ENCODE measurements around the gene PCDH8. TPM values are rescaled to one million over a fixed set of nuclear protein-coding genes. Genes with fewer than 3 reads are reported as not detected.
A peak's percentile ranks its signal among the peaks of the same experiment; 100 is the strongest.

The PCDH8 gene
- total RNA-seq, 1 experiment from 2014 or later: 2.1 TPM

DNA sequence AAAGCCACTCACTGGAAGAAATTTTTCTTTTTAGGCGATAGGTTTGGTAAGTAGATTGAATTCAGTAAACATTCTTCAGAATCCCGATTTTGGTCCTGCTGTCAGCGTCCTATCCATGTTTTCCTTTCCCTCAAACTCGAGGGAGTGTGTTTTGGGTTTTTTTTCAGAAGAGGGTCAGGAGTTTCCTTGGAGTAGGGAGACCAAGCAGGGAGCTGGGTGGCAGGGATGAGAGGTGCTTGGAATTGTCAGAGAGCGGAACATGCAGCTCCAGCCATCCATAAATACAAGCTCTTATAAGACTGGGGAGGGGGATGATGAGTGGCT, 1.6 kb upstream of the PCDH8 start:
- no peak overlapping the region for H3K27ac ChIP-seq (ENCODE audit: insufficient read length, low read depth, low read length)
- no peak overlapping the region for H3K23ac ChIP-seq (ENCODE audit: insufficient read length, low read depth, low read length)
- no peak overlapping the region for H2BK15ac ChIP-seq (ENCODE audit: low read depth, low read length)
- H3K79me2 ChIP-seq (ENCODE audit: insufficient read depth, low read length): no peaks in the 10 kb centered on the region
- H3K79me1 ChIP-seq (ENCODE audit: insufficient read depth, low read depth, low read length, poor library complexity, severe bottlenecking): no peaks in the 10 kb centered on the region
- no peak overlapping the region for H4K5ac ChIP-seq (ENCODE audit: insufficient read length, low read depth, low read length)
- peaks cover 45 to 56% of the 10 kb centered on the region in 2 experiments for H3K4me1 Mint-ChIP-seq
- H3K36me3 Mint-ChIP-seq (ENCODE audit: insufficient read depth in 1 of 3, low read depth in 3 of 3): peaks cover 0 to 4% (median 2%) of the 10 kb centered on the region in 3 experiments; a peak in 5 of 7 replicates
- H3K9me3 ChIP-seq (ENCODE audit: control insufficient read depth, low read depth, low read length): no peaks in the 10 kb centered on the region
- H2AK5ac ChIP-seq (ENCODE audit: insufficient read length, low read length): no peak overlapping the region
- no peak overlapping the region for H2AFZ ChIP-seq (ENCODE audit: low read length)
- no peak overlapping the region for H3K14ac ChIP-seq (ENCODE audit: insufficient read depth, low read length)
- no peak overlapping the region for H3K9ac ChIP-seq (ENCODE audit: extremely low read depth, insufficient read length, low read length)
- TF ChIP-seq, protein P1, sequence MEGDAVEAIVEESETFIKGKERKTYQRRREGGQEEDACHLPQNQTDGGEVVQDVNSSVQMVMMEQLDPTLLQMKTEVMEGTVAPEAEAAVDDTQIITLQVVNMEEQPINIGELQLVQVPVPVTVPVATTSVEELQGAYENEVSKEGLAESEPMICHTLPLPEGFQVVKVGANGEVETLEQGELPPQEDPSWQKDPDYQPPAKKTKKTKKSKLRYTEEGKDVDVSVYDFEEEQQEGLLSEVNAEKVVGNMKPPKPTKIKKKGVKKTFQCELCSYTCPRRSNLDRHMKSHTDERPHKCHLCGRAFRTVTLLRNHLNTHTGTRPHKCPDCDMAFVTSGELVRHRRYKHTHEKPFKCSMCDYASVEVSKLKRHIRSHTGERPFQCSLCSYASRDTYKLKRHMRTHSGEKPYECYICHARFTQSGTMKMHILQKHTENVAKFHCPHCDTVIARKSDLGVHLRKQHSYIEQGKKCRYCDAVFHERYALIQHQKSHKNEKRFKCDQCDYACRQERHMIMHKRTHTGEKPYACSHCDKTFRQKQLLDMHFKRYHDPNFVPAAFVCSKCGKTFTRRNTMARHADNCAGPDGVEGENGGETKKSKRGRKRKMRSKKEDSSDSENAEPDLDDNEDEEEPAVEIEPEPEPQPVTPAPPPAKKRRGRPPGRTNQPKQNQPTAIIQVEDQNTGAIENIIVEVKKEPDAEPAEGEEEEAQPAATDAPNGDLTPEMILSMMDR (conservative IDR thresholded peaks at IDR 0.05): no peak
- H3K27ac Mint-ChIP-seq: no peak overlapping the region; a peak in 2 of 7 replicates
- no peak for DNase-seq
- peaks cover 3% of the 10 kb centered on the region for H4K20me1 ChIP-seq (ENCODE audit: control insufficient read depth, insufficient read depth, insufficient read length)
- H3K18ac ChIP-seq (ENCODE audit: insufficient read length, low read depth, low read length): no peak overlapping the region
- no peak overlapping the region for H3K4ac ChIP-seq (ENCODE audit: low read depth, low read length)
- no peak overlapping the region for H4K8ac ChIP-seq (replicated peaks; ENCODE audit: insufficient read length, low read depth, low read length)
- peaks cover 57% of the 10 kb centered on the region for H3K27me3 Mint-ChIP-seq (ENCODE audit: low read depth)
- peak overlapping the region; percentile 89 for H3K4me2 ChIP-seq (ENCODE audit: insufficient read depth, insufficient read length, low read length)
- no peak overlapping the region for H2BK5ac ChIP-seq (ENCODE audit: insufficient read length, low read length)
- peaks cover 33% of the 10 kb centered on the region for H3K23me2 ChIP-seq (ENCODE audit: insufficient read length, low read depth, low read length, poor library complexity, severe bottlenecking)
- peak overlapping the region; percentile 82 to 90 for H3K4me3 Mint-ChIP-seq
- H3K9me3 Mint-ChIP-seq: peaks cover 0 to 4% of the 10 kb centered on the region in 2 experiments; a peak in 4 of 5 replicates
- no CpG with 5 or more reads among the region's 5 CpGs for WGBS (ENCODE audit: extremely low coverage, insufficient read length, low lambda C conversion rate)
- H2BK12ac ChIP-seq (ENCODE audit: insufficient read length, low read depth, low read length): no peak overlapping the region
- H4K91ac ChIP-seq (ENCODE audit: insufficient read length, low read depth, low read length): no peak overlapping the region
- H3T11ph ChIP-seq (ENCODE audit: low read length): no peak overlapping the region
- peaks cover 7% of the 10 kb centered on the region for H3K4me1 ChIP-seq (ENCODE audit: insufficient read depth, low read length)
- no peak overlapping the region for H2BK20ac ChIP-seq (ENCODE audit: low read depth, low read length, poor library complexity, severe bottlenecking)
- H2BK120ac ChIP-seq (ENCODE audit: low read depth, low read length, poor library complexity, severe bottlenecking): no peak overlapping the region
- no peak overlapping the region for H3K56ac ChIP-seq (ENCODE audit: insufficient read length, low read depth, low read length)
- peaks cover 36% of the 10 kb centered on the region for H3K27me3 ChIP-seq (ENCODE audit: insufficient read depth, low read length)
